Stimulated activated CD8-positive, alpha-beta memory T cell treated with anti-CD3 and anti-CD28 coated beads, Interleukin-7, amount 100 ng/mL, for 1 hour (primary cell): ENCODE measurements around the gene CNDP2.
"Not testable (repeated sequence)": the region's sequence is repeated elsewhere in the genome, so short reads cannot be mapped to it uniquely, and the experiment has no call there.

Source experiments
- DNase-seq, 2 donors: peaks; one replicate each; pipeline ENCODE4 v3.0.0-alpha.2; 2020; ENCODE audit warnings: low read depth in 2 of 2

The CNDP2 gene

GRCh38 chr18:74500372-74500771 lies 4.2 kb downstream of the CNDP2 start:
- no peak for DNase-seq

GRCh38 chr18:74500774-74501173 lies 4.6 kb downstream of the CNDP2 start:
- not testable (repeated sequence) for DNase-seq

- no peak for DNase-seq
Observed at GRCh38 chr18:74501386-74501785, 5.2 kb downstream of the CNDP2 start.

GRCh38 chr18:74503137-74503536 lies 7.0 kb downstream of the CNDP2 start:
- DNase-seq, result no peak

GRCh38 chr18:74505776-74506175 lies 9.6 kb downstream of the CNDP2 start:
- no peak for DNase-seq

GRCh38 chr18:74506448-74507084 lies 10.4 kb downstream of the CNDP2 start:
- DNase-seq, result no peak

- no peak for DNase-seq
Observed at GRCh38 chr18:74507097-74507881, 11.1 kb downstream of the CNDP2 start.

GRCh38 chr18:74507927-74508326 lies 11.8 kb downstream of the CNDP2 start:
- DNase-seq, result no peak

- no peak for DNase-seq
Observed at GRCh38 chr18:74508366-74508765, 12.2 kb downstream of the CNDP2 start.

GRCh38 chr18:74508821-74509225 lies 12.7 kb downstream of the CNDP2 start:
- DNase-seq, result no peak

GRCh38 chr18:74509856-74510769 lies 13.9 kb downstream of the CNDP2 start:
- no peak for DNase-seq

GRCh38 chr18:74510770-74511095 lies 14.6 kb downstream of the CNDP2 start:
- no peak for DNase-seq

- no peak for DNase-seq
Observed at GRCh38 chr18:74511823-74512222, 15.7 kb downstream of the CNDP2 start.

GRCh38 chr18:74512321-74513053 lies 16.3 kb downstream of the CNDP2 start:
- DNase-seq, result no peak

- no peak for DNase-seq
Observed at GRCh38 chr18:74513149-74513882, 17.2 kb downstream of the CNDP2 start.

- no peak for DNase-seq
Observed at GRCh38 chr18:74513883-74514205, 17.7 kb downstream of the CNDP2 start.

GRCh38 chr18:74514860-74515495 lies 18.8 kb downstream of the CNDP2 start:
- no peak for DNase-seq

GRCh38 chr18:74515620-74516231 lies 19.6 kb downstream of the CNDP2 start:
- no peak for DNase-seq

- DNase-seq, result no peak
Observed at GRCh38 chr18:74516271-74517235, 20.4 kb downstream of the CNDP2 start.
